Stimulated activated CD4-positive, alpha-beta T cell treated with anti-CD3 and anti-CD28 coated beads, Interleukin-2, amount 100 ng/mL, for 4 hours (primary cell): ENCODE measurements around the gene VASH2.
A peak's percentile ranks its signal among the peaks of the same experiment; 100 is the strongest.
"Not testable (repeated sequence)": the region's sequence is repeated elsewhere in the genome, so short reads cannot be mapped to it uniquely, and the experiment has no call there.

Source experiments
- DNase-seq: peaks from one replicate; pipeline ENCODE4 v3.0.0-alpha.2; 2020; ENCODE audit warnings: low read depth

Gene VASH2

DNA sequence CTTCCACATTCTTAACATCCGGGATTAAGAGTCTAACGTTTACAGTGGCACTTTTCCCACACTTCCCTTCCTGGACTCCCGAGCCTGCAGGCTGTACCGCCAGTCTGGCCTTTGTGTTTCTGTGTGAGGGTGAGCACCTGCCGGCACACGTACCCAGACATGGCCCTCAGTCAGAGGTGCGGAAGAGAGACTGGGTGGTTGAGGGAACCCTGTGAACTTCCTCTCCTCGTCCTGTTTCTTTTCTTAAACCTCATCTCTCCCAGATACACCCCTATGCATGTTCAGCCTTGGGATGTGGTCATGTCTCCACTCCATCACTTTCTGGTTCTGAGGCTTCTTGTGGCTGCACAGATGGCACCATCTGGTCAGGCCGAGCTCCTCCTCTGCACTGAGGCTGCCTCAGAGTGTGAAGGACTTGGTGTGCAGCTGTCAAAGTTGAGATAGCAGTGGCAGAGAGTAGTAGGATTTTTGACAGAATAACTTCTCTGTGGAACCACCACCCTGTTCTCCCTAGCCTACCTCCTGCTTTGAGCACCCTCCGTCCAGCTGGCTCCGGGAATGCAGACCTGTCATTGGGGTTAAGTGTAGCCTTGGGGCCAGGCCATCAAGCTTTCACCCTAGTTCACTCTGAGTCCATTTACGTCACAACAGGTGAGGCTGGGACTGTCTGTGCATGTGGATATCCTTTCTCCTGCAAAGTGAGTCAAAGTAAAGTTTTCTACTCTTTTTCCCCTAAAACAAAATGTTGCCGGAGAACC is 31.4 kb downstream of the VASH2 start:
- DNase-seq, result no peak

DNA sequence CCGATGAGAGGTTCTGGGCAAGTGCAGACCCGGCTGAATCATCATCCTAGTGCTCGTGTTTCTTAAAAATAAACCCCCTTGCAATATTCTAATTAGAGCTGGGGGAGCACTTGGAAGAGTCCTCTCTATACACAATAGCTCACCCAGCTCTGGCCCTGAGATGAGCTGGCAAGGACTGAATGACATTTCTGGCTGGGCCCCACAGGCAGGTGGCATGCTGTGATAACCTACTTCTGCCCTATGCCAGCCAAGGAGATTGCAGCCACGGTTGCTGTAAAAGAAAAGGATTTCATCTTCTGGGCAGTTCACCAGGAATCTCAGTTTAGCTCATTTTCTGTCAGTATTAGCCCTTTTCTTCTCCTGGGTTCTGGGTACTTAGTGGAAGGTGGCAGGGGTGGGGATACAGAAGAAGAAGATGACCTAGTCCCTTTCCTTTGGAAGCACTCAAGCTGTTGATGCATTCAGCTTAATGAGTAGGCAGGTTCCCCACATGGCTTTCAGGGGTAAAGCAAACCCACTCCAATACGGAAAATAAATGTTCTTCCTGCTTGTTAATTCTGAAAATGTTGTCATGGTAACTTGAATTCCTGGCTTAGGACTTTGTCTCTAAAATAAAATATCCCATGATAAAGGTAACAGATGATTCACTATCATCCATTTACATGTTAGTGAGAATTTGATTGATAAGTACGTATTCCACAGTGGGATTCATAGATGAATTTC is 32.2 kb downstream of the VASH2 start:
- no peak for DNase-seq

DNA sequence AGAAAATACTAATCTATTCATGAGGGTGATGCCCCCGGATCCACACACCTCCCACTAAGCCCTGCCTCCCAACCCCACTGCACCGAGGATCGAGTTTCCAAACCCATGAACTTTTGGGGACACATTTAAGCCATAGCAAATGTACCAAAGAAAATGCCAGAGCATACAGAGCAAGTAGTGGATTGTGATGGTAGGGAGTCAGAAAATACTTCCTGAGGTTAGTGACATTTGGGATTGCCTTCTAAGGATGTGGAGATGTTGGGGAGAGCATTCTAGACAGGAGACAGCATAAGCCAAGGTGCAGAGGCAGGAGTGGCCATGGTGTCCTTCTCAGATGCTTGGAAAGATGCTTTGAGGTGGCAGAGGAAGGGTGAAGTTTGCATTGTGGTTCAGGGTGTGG is 33.1 kb downstream of the VASH2 start:
- no peak for DNase-seq

DNA sequence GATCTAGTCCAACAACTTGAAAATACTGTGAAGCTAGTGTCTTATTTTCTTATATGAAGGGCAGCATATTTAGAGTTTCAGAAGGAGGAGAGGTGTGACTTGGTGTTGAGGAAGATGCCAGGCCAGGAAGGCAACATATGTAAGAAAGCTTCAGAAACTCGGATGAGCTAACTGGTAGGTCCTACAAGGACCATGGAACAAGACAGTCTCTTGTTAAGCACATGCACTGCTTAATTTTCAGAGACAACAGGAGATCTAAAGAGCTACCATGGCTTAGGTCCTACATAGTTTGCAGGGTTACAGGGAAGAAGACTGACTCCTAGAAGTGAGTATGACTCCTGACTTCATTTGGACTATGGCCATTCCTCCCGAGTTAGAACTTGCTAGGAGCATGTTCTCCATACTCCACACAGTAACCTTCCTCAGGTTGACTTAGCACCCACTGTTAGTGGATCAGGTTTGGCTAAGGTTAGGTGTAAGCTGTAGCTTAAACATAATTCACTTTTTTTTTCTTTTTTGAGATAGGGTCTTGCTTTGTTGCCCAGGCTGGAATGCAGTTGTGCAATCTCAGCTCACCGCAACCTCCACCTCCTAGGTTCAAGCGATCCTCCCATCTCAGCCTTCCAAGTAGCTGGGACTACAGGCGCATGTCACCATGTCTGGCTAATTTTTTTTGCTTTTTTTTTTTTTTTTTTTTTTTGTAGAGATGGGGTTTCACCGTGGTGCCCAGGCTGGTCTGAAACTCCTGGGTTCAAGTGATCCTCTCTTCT is 34.4 kb downstream of the VASH2 start:
- DNase-seq, result no peak

DNA sequence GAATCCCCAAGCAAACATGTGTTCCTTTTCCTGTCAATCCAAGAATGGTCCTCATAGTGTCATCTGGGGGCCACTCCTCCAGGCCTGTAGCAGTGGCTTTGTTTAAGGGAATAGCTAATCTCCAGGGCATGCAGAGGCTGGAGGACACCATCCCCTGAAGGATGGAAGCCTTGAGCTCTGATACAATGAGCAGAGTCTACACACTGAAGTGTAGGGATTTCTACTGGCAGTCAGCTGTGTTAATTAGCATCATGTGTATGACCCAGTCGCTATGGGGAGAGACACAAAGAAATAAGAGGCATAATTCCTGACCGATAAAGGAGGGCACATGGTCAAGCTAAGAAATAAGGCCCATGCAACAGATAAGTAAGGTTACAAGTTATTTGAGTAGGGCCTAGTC is 36.2 kb downstream of the VASH2 start:
- no peak for DNase-seq

DNA sequence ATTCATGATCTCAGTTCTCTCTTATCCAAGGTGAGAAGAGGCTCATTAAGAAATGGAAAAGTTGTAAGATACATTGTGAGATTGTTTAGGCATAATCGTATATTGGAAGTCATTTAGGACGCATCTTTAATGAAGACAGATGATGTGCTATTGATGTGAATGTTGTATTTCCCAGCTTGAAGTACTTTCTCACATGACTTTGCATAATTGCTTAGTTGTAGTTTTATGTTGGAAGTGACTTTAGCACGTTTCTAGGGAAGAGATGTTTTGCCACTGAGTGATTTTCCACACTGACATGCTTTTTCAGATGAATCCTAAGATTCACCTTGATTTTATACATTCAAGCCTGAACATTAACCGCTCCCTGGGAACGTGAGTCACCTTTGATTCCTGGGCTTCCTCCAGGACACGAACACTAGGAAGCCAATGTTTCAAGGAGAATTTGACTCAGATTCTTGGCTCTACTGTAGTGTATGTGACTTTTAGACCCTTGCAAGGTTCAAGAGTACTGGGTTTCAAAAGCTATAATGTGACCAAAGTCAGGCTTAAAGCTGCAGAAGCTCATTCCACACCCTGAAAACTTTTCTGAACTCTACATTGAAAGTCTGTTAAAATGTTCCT is 37.5 kb downstream of the VASH2 start:
- no peak for DNase-seq

DNA sequence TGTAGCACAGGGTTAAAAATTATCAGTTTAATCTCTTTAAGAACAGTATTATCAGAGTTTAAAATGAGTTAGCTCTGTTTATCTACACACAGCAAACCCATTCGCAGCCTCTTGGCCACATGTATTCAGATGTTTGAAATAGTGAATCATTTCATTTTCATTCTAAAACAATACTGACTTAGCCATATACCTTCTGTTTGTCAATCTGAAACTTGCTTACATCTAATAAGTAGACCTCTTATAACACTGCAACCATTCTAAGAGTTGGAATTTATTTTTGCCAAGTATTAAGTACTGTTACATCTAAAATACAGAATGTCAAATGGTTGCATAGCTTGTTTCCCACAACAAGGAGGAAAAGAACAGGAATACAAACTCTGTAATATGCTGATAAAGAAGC is 39.9 kb downstream of the VASH2 start:
- no peak for DNase-seq

DNA sequence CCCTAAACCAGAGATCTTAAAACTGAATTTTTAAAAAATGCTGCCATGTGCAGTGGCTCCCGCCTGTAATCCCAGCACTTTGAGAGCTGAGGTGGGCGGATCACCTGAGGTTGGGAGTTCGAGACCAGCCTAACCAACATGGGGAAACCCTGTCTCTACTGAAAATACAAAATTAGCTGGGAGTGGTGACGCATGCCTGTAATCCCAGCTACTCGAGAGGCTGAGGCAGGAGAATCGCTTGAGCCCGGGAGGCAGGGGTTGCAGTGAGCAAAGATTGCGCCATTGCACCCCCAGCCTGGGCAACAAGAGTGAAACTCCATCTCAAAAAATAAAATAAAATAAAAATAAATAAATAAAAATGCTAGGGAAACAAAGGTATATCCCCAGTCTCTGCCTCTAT is 43.6 kb downstream of the VASH2 start:
- DNase-seq, result not testable (repeated sequence)

DNA sequence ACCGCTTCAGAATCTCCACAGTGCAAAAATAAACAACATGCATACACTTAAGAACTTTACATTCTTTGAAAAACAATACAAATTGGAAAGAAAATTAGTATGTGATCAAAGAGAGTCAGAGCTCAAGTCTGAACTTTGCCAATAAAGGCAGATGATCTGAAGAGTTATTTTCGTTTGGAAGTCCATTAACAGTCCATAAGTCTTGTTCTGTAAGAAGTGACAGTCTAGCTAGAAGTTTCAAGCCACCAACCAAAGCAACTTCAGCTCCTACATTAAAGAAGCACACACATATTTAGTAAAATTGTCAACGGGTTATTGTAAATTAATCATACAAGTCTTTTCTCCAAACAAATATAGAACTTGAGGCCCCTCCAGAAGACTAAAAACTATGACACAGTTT is 44.6 kb downstream of the VASH2 start:
- DNase-seq, result no peak

DNA sequence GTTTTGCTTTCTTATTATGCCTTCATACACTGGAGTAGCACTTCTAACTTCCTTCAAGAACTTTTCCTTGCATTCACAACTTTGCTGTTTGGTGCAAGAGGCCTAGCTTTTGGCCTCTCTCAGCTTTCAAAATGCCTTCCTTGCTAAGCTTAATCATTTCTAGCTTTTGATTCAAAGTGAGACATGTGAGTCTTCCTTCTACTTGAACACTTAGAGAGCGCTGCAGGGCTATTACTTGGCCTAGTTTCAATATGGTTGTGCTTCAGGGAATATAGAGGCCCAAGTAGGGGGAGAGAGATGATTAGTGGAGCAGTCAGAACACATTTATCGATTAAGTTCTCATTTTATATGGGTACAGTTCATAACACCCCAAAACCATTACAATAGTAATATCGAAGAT is 52.9 kb downstream of the VASH2 start:
- no peak for DNase-seq

DNA sequence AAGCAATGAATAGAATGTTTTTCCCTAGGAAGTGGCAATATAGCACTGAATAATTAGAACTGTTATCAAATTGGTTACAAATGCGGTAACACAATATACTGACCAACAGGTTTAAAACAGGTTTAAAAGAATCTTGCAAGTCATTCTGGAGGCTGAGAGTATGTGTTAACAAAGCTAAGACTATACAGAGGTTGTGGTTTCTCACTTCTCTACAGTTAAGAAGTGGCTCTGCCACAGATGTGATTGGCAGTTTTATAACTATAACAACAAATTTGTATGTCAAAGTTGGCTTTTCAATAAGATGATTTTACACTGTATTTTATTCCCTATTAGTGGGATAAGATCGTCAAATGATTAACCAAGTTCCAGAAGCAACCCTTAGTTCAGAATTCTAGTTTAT is 58.2 kb downstream of the VASH2 start:
- no peak for DNase-seq

DNA sequence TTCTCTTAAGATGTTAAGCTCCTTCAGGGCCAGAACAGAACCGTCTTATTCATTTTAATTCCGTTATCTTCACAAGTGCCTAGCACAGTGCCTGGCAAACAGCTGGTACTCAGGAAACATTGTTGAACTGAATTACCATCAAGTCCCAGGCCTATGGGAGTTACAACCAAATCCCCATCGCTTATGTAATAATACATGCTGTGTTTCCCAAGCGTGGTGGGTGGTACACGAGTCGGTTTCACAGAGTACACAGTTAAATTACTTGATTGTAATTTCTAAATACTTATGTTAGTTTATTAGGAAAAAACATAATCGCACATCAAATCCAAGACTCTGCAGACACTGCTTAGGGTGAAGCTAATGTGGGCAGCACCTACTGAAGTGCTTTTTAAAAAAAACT is 64.3 kb downstream of the VASH2 start:
- DNase-seq, result no peak

DNA sequence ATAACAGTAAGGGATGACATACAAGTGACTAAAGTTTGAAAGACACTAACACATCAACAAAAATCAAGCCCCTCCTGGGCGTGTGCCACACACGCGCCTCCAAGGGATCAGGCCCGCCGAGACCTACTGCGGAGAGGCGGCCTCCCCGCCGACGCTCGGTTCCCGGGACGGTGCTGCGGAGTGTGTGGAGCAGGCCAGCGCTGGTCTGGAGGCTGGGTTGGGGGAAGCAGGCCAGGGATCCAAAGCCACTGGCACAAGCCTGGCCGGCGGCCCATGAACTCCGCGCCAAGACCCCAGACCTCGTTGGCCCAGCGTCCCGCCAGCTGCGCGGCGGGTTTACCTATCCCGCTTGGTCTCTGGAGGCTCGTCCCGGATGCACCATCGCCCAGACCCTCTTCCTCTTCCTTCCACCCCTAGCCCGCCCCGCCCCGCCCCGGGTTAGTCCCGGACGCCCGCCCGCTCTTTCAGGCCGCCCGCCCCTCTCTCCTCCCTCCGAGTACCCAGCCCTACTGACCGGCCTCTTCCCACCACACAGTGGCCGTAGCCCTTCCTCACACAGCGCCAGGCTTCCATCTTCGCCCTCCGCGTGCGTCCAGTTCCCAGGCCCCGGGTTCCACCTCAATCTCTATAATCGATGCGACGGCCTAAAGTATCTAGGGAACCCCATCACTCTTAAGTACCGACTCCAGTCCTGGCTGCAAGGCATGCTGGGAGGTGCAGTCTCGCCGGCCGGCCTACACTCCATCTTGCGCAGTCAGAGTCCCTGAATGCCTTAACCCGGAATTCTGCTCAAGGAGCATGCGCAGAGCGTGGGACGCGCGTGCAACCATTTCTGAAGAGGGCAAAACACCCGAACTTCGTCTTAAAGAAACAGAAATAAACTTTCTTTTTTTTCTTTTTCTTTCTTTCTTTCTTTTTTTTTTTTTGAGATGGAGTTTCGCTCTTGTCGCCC is 65.0 kb downstream of the VASH2 start, which contains the start of gene ANGEL2:
Gene ANGEL2, minus strand, starts transcription at position 769 of the 952 bp plus-strand sequence. Its CDS starts 196 bp downstream, at position 573.
- peak; percentile 94 for DNase-seq

DNA sequence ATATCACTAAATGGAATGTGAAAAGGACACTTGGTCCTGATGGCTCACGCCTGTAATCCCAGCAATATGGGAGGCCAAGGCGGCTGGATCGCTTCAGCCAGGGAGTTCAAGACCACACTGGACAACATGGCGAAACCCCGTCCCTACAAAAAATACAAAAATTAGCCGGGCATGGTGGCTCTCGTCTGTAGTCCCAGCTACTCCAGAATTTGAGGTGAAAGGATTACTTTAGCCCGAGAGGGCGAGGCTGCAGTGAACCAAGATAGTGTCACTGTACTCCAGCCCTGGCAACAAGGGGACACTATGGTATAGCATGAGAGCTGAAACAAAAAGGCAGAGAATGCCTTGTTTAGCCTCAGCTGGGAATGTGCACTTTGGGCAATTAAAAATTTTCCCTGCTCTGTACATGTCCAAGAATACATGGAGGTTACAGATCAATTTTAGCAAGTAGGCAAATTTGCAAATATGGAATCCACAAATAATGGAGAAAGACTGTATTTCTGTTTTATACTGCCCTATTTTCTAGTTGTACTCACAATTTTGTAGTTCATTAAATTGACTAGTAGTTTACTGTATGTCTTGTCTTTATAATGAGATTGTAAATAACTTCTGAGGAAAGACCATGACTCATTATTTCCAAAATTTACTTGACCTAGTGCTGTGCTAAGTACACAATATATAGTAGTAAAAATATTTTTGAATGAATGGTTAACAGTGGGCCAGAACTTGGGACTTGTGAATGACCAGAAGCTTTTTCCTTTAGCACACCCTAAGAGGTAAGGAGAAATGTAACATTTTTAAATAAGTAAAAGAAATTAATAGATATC is 67.3 kb downstream of the VASH2 start:
- DNase-seq, result no peak

DNA sequence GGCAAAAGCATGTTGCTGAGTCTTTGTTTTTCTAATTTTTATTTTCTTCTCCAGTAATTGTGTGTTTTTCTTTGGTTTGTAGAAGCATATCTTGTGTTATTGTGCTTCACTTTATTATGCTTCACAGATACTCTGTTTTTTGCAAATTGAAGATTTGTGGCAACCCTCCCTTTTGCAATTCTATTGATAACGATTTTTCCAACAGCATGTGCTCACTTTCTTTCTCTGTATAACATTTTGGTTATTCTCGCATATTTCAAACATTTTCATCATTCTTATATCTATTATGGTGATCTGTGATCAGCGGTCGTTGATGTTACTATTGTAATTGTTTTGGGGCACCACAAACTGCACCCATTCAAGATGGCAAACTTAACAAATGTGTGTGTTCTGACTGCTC is 69.1 kb downstream of the VASH2 start:
- no peak for DNase-seq

DNA sequence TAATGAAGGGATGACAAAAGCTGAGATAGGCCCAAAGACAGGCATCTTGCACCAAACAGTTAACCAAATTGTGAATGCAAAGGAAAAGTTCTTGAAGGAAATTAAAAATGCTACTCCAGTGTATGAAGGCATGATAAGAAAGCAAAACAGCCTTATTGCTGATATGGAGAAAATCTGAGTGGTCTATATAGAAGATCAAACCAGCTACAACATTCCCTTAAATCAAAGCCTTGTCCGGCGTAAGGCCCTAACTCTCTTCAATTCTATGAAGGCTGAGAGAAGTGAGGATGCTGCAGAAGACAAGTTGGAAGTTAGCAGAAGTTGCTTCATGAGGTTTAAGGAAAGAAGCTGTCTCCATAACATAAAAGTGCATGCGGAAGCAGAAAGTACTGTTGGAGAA is 69.7 kb downstream of the VASH2 start:
- no peak for DNase-seq

DNA sequence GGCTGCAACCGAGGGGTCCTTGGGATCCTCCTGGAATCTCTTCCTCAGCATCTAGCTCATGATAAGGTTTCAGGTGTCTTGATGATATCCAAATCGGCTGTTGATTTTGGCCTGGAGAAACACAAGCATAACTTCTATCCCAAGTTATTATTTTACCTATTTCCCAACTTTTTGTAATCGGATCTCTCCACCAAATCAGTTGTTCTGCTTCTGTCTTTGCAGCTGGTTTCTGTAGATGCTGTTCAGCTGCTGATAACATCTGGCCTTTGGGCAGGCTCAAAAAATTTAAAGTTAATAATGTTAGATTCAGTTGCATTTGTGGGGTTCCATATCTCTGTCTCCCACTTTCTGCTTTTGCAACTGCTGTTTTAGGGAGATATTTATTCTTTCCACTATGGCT is 76.7 kb downstream of the VASH2 start:
- not testable (repeated sequence) for DNase-seq

DNA sequence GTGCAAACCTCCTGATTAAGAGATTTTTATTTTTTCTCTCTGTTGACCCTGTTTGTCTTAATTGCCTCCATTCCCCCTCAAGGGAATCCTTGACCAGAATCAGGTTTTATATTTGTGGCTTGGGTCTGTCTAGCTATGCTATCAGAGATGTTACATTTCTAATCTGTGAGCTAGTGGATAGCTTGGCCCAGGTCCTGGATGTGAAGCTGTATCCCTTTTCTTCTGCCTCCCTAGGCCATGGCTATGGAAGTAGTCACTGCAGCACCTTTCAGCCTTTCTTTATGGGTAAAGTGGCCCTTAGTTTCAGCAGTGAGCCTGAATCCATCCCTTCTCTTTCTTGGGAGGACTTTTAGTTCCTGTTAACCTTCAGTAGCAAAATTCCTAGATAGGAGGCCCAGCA is 82.3 kb downstream of the VASH2 start:
- no peak for DNase-seq

DNA sequence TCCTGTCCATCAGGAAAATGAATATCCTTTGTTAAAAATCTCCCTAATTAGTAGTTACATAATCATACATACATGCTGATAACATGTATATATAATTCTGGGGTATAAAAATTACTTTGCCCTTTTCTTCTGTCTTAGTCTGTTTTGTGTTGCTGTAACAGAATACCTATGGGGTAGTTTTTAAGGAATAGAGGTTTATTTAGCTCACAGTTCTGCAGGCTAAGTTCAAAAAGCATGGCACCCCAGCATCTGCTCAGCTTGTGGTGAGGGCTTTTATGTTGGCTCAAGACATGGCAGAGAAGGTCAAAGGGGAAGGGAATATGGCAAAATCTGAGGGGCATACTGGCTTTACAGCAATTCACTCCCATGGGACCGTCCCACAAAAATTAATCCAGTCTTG is 84.4 kb downstream of the VASH2 start:
- DNase-seq, result no peak

DNA sequence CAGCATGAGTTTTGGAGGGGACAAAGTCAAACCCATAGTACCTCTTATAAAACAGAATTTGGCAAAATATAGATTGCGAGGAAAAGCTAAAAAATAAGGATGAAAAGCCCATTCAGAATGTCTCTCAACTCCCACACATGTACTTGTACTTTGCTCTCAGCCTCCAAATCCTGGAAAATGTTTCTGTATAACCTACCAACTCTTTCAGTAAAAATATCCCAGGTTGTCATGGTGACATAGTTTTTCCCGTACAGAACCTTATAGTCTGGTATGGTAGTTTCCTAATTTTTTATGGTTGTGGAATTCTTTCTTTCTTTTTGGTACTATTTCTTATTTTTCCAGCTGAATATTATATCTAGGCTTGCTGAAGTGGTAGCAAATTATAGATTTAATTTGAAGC is 85.2 kb downstream of the VASH2 start:
- DNase-seq, result no peak
